A549 (cell line): ENCODE data around the gene SEMA4B.

Experiments used
- FOSL2 ChIP-seq, 2 experiments: fragments of 450-650 bp in 1 of 2; fragments of >200 bp in 1 of 2; sonication (Bioruptor Twin) in 1 of 2; formaldehyde crosslinking; IDR thresholded peaks; 2 replicates each; pipeline versions ENCODE4 v1.5.0 to v1.6.1; 2016 to 2020; ENCODE audit warnings: mild to moderate bottlenecking in 1 of 2, moderate library complexity in 1 of 2
- KDM1A ChIP-seq: fragments of 200-600 bp; sonication (generic); IDR thresholded peaks from 2 replicates; pipeline ENCODE4 v1.6.1; 2016; ENCODE audit warnings: low read depth, mild to moderate bottlenecking
- POLR2A ChIP-seq: IDR thresholded peaks from 2 replicates; pipeline ENCODE4 v1.6.1; 2012; ENCODE audit warnings: mild to moderate bottlenecking, low read length
- TF ChIP-seq, protein P1 (sequence below): fragments of >200 bp; sonication (Bioruptor Twin); formaldehyde crosslinking; IDR thresholded peaks from 3 replicates; pipeline ENCODE4 v1.5.1; 2016
- TF ChIP-seq, protein P2 (sequence below): fragments of 150-350 bp; IDR thresholded peaks from 2 replicates; pipeline ENCODE4 v1.6.1; 2014; ENCODE audit warnings: low read depth, mild to moderate bottlenecking, low read length
- TF ChIP-seq, protein P3 (sequence below): fragments of 200-600 bp; sonication (generic); IDR thresholded peaks from 2 replicates; pipeline ENCODE4 v1.6.1; 2016; ENCODE audit warnings: antibody characterized with exemption, mild to moderate bottlenecking, moderate library complexity

DNA sequence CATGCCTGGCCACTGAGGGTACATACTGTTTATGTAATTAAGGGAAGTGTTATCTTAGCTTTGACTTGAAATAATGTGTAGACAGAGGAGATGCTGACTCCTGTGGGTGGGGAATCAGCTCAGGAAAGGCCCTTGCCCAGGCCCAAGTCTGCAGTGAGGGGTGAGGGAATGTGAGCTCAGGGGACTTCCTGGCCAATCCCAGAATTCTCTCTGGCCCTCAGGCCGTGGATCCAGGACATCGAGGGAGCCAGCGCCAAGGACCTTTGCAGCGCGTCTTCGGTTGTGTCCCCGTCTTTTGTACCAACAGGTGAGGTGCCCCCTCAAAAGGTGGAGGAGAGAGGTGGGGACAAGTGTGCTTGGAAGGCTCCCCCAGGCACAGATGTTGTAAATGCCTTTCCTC, 26.2 kb downstream of the SEMA4B start:
- TF ChIP-seq, protein P1, sequence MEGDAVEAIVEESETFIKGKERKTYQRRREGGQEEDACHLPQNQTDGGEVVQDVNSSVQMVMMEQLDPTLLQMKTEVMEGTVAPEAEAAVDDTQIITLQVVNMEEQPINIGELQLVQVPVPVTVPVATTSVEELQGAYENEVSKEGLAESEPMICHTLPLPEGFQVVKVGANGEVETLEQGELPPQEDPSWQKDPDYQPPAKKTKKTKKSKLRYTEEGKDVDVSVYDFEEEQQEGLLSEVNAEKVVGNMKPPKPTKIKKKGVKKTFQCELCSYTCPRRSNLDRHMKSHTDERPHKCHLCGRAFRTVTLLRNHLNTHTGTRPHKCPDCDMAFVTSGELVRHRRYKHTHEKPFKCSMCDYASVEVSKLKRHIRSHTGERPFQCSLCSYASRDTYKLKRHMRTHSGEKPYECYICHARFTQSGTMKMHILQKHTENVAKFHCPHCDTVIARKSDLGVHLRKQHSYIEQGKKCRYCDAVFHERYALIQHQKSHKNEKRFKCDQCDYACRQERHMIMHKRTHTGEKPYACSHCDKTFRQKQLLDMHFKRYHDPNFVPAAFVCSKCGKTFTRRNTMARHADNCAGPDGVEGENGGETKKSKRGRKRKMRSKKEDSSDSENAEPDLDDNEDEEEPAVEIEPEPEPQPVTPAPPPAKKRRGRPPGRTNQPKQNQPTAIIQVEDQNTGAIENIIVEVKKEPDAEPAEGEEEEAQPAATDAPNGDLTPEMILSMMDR: no peak
- TF ChIP-seq, protein P2, sequence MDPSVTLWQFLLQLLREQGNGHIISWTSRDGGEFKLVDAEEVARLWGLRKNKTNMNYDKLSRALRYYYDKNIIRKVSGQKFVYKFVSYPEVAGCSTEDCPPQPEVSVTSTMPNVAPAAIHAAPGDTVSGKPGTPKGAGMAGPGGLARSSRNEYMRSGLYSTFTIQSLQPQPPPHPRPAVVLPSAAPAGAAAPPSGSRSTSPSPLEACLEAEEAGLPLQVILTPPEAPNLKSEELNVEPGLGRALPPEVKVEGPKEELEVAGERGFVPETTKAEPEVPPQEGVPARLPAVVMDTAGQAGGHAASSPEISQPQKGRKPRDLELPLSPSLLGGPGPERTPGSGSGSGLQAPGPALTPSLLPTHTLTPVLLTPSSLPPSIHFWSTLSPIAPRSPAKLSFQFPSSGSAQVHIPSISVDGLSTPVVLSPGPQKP: no peak
- TF ChIP-seq, protein P3, sequence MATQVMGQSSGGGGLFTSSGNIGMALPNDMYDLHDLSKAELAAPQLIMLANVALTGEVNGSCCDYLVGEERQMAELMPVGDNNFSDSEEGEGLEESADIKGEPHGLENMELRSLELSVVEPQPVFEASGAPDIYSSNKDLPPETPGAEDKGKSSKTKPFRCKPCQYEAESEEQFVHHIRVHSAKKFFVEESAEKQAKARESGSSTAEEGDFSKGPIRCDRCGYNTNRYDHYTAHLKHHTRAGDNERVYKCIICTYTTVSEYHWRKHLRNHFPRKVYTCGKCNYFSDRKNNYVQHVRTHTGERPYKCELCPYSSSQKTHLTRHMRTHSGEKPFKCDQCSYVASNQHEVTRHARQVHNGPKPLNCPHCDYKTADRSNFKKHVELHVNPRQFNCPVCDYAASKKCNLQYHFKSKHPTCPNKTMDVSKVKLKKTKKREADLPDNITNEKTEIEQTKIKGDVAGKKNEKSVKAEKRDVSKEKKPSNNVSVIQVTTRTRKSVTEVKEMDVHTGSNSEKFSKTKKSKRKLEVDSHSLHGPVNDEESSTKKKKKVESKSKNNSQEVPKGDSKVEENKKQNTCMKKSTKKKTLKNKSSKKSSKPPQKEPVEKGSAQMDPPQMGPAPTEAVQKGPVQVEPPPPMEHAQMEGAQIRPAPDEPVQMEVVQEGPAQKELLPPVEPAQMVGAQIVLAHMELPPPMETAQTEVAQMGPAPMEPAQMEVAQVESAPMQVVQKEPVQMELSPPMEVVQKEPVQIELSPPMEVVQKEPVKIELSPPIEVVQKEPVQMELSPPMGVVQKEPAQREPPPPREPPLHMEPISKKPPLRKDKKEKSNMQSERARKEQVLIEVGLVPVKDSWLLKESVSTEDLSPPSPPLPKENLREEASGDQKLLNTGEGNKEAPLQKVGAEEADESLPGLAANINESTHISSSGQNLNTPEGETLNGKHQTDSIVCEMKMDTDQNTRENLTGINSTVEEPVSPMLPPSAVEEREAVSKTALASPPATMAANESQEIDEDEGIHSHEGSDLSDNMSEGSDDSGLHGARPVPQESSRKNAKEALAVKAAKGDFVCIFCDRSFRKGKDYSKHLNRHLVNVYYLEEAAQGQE: no peak
- TF ChIP-seq KDM1A (no peak), POLR2A (no peak), FOSL2 (IDR thresholded peaks at IDR 0.05) (no peak), FOSL2 (CRISPR knock-in tag; IDR thresholded peaks at IDR 0.05) (no peak)
